Fibroblast of lung (primary cell): ENCODE data around the gene MAP4K1.

Experiments used
- CTCF ChIP-seq, 2 donors: IDR thresholded peaks in 1 of 2; conservative IDR thresholded peaks in 1 of 2; 1 replicate in 1 of 2; 2 replicates in 1 of 2; pipeline ENCODE4 v1.5.1; 2011 to 2012; ENCODE audit warnings: low read length in 2 of 2, control low read depth in 1 of 2, inconsistent platforms in 1 of 2, low read depth in 1 of 2, mild to moderate bottlenecking in 1 of 2
- EZH2 ChIP-seq: IDR thresholded peaks from 2 replicates; pipeline ENCODE4 v1.5.1; 2012; ENCODE audit warnings: low read length, control low read depth, mild to moderate bottlenecking; ENCODE audit errors: missing control alignments

GRCh38 chr19:38563475-38563874 lies 54.3 kb downstream of the MAP4K1 start:
- TF ChIP-seq CTCF (conservative IDR thresholded peaks at IDR 0.05 in 1 of 2, IDR thresholded peaks at IDR 0.05 in 1 of 2; ENCODE audit: low read depth in 1 of 2, low read length in 2 of 2) (no peak), EZH2 (no peak)
